K562 (cell line): ENCODE measurements around the gene HOXB6.
A peak's percentile ranks its signal among the peaks of the same experiment; 100 is the strongest.

Experiments
- CREM ChIP-seq: IDR thresholded peaks from 2 replicates; pipeline ENCODE4 v1.6.1; 2014; ENCODE audit warnings: antibody characterized with exemption, low read depth
- EP300 ChIP-seq: IDR thresholded peaks from 2 replicates; pipeline ENCODE4 v1.6.1; 2012; ENCODE audit warnings: low read length, improper control_type of control experiment
- KAT2B ChIP-seq: IDR thresholded peaks from one replicate; pipeline ENCODE4 v1.6.1; 2012; ENCODE audit warnings: low read depth, mild to moderate bottlenecking, control low read depth, inconsistent platforms, low read length, moderate library complexity
- KLF1 ChIP-seq: fragments of 450-650 bp; IDR thresholded peaks from 2 replicates; pipeline ENCODE4 v1.6.1; 2016; ENCODE audit warnings: missing genetic modification characterization, missing compliant biosample characterization
- NFATC3 ChIP-seq: fragments of 450-650 bp; IDR thresholded peaks from 2 replicates; pipeline ENCODE4 v1.6.1; 2017; ENCODE audit warnings: mild to moderate bottlenecking
- POLR2AphosphoS5 ChIP-seq: IDR thresholded peaks from 2 replicates; pipeline ENCODE4 v1.6.1; 2011; ENCODE audit warnings: mild to moderate bottlenecking, low read depth, low read length, moderate library complexity; ENCODE audit not compliant: control insufficient read depth, insufficient read depth
- STAG1 ChIP-seq: sonication (generic); formaldehyde crosslinking; IDR thresholded peaks from 2 replicates; pipeline ENCODE4 v1.5.0; 2020; ENCODE audit warnings: missing genetic modification reagents, borderline replicate concordance
- TEAD2 ChIP-seq: fragments of 450-650 bp; IDR thresholded peaks from 2 replicates; pipeline ENCODE4 v1.6.1; 2016; ENCODE audit warnings: missing genetic modification characterization, control low read depth, missing compliant biosample characterization
- ZBTB7A ChIP-seq: IDR thresholded peaks from 2 replicates; pipeline ENCODE4 v1.6.1; 2011; ENCODE audit warnings: low read depth, mild to moderate bottlenecking, low read length, moderate library complexity, borderline replicate concordance; ENCODE audit not compliant: control insufficient read depth
- TF ChIP-seq, protein P1 (sequence below), 3 experiments: IDR thresholded peaks in 2 of 3; conservative IDR thresholded peaks in 1 of 3; 2 replicates each; pipeline ENCODE4 v1.5.1; 2011 to 2012; ENCODE audit warnings: low read length in 3 of 3, mild to moderate bottlenecking in 3 of 3, control low read depth in 2 of 3, improper control_type of control experiment in 1 of 3, inconsistent platforms in 1 of 3, low read depth in 1 of 3, mixed read lengths in 1 of 3, moderate library complexity in 1 of 3; ENCODE audit not compliant: insufficient read depth in 2 of 3
- TF ChIP-seq, protein P2 (sequence below): conservative IDR thresholded peaks from 2 replicates; pipeline ENCODE4 v1.6.1; 2011; ENCODE audit warnings: low read depth, mild to moderate bottlenecking, low read length; ENCODE audit not compliant: control insufficient read depth
- TF ChIP-seq, protein P3 (sequence below): sonication (generic); formaldehyde crosslinking; IDR thresholded peaks from 2 replicates; pipeline ENCODE4 v1.9.0; 2022; ENCODE audit warnings: mild to moderate bottlenecking, missing genetic modification reagents
- TF ChIP-seq, protein P4 (sequence below): fragments of 250-450 bp; sonication (Bioruptor Pico); IDR thresholded peaks from 2 replicates; pipeline ENCODE4 v1.4.0; 2020

DNA sequence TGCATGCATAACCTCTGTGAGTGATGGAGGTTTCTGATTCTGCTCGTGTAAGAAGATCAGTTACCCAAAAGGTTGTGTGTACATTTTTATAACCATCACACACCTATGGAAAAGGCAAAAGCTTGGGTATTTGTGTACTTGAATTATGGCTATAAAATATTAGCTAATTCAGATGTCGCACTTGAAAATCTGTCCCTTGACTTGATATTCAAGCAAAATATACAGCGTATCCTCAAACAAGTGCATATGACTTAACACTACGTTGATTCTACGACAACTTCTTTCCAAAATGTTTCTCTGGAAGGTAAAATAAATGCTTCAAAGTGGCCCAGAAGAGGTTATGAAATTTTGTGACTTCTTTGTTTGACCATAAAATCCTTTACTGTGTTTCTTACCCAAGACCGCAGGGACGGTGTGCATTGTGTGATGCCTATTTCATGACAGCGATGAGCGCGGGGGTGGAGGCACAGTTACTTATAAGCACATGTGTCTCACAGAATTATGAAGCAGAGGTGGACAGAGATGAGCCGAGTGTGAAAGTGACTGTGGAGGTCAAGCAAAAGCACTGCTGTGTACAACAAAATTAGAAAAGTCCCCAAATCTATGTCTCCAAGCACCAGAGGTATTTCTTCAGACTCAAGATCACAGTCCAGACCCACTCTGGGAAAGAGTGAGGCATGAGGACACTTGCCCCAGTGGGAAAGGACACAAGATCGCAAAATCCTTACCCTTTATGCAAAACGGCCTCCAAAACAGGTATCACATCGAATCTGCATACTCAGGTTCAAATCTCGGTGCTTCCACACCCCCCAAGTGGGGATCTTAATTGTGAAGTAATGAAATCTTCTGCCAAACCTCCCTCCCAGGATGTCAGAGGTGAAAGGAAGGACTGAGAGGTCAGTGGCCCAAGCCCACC lies 25.5 kb upstream of the HOXB6 start:
- TF ChIP-seq, protein P1, sequence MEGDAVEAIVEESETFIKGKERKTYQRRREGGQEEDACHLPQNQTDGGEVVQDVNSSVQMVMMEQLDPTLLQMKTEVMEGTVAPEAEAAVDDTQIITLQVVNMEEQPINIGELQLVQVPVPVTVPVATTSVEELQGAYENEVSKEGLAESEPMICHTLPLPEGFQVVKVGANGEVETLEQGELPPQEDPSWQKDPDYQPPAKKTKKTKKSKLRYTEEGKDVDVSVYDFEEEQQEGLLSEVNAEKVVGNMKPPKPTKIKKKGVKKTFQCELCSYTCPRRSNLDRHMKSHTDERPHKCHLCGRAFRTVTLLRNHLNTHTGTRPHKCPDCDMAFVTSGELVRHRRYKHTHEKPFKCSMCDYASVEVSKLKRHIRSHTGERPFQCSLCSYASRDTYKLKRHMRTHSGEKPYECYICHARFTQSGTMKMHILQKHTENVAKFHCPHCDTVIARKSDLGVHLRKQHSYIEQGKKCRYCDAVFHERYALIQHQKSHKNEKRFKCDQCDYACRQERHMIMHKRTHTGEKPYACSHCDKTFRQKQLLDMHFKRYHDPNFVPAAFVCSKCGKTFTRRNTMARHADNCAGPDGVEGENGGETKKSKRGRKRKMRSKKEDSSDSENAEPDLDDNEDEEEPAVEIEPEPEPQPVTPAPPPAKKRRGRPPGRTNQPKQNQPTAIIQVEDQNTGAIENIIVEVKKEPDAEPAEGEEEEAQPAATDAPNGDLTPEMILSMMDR (IDR thresholded peaks at IDR 0.05 in 2 of 3, conservative IDR thresholded peaks at IDR 0.05 in 1 of 3; ENCODE audit: insufficient read depth in 2 of 3, low read depth in 1 of 3, low read length in 3 of 3) = no peak
- TF ChIP-seq, protein P2, sequence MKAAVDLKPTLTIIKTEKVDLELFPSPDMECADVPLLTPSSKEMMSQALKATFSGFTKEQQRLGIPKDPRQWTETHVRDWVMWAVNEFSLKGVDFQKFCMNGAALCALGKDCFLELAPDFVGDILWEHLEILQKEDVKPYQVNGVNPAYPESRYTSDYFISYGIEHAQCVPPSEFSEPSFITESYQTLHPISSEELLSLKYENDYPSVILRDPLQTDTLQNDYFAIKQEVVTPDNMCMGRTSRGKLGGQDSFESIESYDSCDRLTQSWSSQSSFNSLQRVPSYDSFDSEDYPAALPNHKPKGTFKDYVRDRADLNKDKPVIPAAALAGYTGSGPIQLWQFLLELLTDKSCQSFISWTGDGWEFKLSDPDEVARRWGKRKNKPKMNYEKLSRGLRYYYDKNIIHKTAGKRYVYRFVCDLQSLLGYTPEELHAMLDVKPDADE = no peak
- TF ChIP-seq TEAD2 (tag) = no peak
- TF ChIP-seq EP300 = no peak
- TF ChIP-seq STAG1 = no peak
- TF ChIP-seq CREM = peak; percentile 37; the same call in 1 of the 2 replicates
- TF ChIP-seq ZBTB7A = no peak
- TF ChIP-seq NFATC3 = no peak
- TF ChIP-seq KLF1 (tag) = no peak
- TF ChIP-seq POLR2AphosphoS5 = no peak
- no peak for TF ChIP-seq KAT2B
- TF ChIP-seq, protein P3, sequence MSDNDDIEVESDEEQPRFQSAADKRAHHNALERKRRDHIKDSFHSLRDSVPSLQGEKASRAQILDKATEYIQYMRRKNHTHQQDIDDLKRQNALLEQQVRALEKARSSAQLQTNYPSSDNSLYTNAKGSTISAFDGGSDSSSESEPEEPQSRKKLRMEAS = peak; percentile 43; the same call in 1 of the 2 replicates
- TF ChIP-seq, protein P4, sequence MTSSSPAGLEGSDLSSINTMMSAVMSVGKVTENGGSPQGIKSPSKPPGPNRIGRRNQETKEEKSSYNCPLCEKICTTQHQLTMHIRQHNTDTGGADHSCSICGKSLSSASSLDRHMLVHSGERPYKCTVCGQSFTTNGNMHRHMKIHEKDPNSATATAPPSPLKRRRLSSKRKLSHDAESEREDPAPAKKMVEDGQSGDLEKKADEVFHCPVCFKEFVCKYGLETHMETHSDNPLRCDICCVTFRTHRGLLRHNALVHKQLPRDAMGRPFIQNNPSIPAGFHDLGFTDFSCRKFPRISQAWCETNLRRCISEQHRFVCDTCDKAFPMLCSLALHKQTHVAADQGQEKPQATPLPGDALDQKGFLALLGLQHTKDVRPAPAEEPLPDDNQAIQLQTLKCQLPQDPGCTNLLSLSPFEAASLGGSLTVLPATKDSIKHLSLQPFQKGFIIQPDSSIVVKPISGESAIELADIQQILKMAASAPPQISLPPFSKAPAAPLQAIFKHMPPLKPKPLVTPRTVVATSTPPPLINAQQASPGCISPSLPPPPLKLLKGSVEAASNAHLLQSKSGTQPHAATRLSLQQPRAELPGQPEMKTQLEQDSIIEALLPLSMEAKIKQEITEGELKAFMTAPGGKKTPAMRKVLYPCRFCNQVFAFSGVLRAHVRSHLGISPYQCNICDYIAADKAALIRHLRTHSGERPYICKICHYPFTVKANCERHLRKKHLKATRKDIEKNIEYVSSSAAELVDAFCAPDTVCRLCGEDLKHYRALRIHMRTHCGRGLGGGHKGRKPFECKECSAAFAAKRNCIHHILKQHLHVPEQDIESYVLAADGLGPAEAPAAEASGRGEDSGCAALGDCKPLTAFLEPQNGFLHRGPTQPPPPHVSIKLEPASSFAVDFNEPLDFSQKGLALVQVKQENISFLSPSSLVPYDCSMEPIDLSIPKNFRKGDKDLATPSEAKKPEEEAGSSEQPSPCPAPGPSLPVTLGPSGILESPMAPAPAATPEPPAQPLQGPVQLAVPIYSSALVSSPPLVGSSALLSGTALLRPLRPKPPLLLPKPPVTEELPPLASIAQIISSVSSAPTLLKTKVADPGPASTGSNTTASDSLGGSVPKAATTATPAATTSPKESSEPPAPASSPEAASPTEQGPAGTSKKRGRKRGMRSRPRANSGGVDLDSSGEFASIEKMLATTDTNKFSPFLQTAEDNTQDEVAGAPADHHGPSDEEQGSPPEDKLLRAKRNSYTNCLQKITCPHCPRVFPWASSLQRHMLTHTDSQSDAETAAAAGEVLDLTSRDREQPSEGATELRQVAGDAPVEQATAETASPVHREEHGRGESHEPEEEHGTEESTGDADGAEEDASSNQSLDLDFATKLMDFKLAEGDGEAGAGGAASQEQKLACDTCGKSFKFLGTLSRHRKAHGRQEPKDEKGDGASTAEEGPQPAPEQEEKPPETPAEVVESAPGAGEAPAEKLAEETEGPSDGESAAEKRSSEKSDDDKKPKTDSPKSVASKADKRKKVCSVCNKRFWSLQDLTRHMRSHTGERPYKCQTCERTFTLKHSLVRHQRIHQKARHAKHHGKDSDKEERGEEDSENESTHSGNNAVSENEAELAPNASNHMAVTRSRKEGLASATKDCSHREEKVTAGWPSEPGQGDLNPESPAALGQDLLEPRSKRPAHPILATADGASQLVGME (CRISPR knock-in tag) = no peak
